Measurements from ENCODE around the gene CELA2A. TPM values are rescaled to one million over a fixed set of nuclear protein-coding genes. Genes with fewer than 3 reads are reported as not detected.

The CELA2A gene
- total and polyA plus RNA-seq, 10 of the 15 experiments (the other 5 are each of a cell fraction or from before 2014, with no cell fraction given), result 0.90 TPM; not detected in 9

GRCh38 chr1:15510611-15511405 is 54.3 kb downstream of the CELA2A start:
- FAIRE-seq, result no peak
- SMC1A ChIA-PET (ENCODE audit: uncharacterized antibody, unreplicated experiment), result no interaction called here
- ATAC-seq, result no peak
- WGBS (ENCODE audit: insufficient coverage, insufficient replicate concordance, low lambda C conversion rate, missing lambda C conversion rate), result 98% methylated on average over 8 of the region's 8 CpGs
- Histone ChIP-seq H3K9ac (ENCODE audit: control insufficient read depth, insufficient read depth, low read length) (no peak overlapping the region), H3K9me3 (replicated peaks; ENCODE audit: control insufficient read depth, insufficient read depth, low read length) (no peaks in the 10 kb centered on the region), H3K27me3 (replicated peaks in 1 of 2; ENCODE audit: control insufficient read depth in 2 of 2, insufficient read depth in 2 of 2, low read length in 1 of 2) (no peaks in the 10 kb centered on the region), H3K4me1 (ENCODE audit: control insufficient read depth, insufficient read depth, low read length) (peaks cover 9% of the 10 kb centered on the region), H3K4me2 (ENCODE audit: control insufficient read depth, insufficient read depth) (no peak overlapping the region), H3K79me2 (ENCODE audit: control insufficient read depth, insufficient read depth, low read length) (no peaks in the 10 kb centered on the region), H3K4me3 (no peak overlapping the region), H3K36me3 (ENCODE audit: control insufficient read depth in 2 of 2, insufficient read depth in 2 of 2, low read length in 1 of 2) (no peaks in the 10 kb centered on the region; a peak in 1 of 4 replicates), H2AFZ (ENCODE audit: control insufficient read depth, low read depth, low read length) (no peak overlapping the region), H3K27ac (ENCODE audit: control insufficient read depth, insufficient read depth) (no peak overlapping the region), H4K20me1 (ENCODE audit: control insufficient read depth, insufficient read depth) (no peaks in the 10 kb centered on the region)
- RAD21 ChIA-PET (ENCODE audit: unreplicated experiment), result no interaction called here
- no TSS peak for BruUV-seq (replicated peaks)
- in situ Hi-C loops (cut with MboI) (no loop called here), intact Hi-C loops (cut with micrococcal nuclease; ENCODE audit: unreplicated experiment) (no loop called here)
- no peak for DNase-seq (ENCODE audit: low read depth, low spot score)
- CTCF ChIA-PET, result no interaction called here
- TF ChIP-seq NR2C1 (IDR thresholded peaks at IDR 0.05), result no peak
- TF ChIP-seq BCL11A (IDR thresholded peaks at IDR 0.05; ENCODE audit: low read depth, low read length), result no peak
- no peak for TF ChIP-seq ZNF384 (IDR thresholded peaks at IDR 0.05; ENCODE audit: borderline replicate concordance, low read depth, low read length)
- TF ChIP-seq, protein P1, sequence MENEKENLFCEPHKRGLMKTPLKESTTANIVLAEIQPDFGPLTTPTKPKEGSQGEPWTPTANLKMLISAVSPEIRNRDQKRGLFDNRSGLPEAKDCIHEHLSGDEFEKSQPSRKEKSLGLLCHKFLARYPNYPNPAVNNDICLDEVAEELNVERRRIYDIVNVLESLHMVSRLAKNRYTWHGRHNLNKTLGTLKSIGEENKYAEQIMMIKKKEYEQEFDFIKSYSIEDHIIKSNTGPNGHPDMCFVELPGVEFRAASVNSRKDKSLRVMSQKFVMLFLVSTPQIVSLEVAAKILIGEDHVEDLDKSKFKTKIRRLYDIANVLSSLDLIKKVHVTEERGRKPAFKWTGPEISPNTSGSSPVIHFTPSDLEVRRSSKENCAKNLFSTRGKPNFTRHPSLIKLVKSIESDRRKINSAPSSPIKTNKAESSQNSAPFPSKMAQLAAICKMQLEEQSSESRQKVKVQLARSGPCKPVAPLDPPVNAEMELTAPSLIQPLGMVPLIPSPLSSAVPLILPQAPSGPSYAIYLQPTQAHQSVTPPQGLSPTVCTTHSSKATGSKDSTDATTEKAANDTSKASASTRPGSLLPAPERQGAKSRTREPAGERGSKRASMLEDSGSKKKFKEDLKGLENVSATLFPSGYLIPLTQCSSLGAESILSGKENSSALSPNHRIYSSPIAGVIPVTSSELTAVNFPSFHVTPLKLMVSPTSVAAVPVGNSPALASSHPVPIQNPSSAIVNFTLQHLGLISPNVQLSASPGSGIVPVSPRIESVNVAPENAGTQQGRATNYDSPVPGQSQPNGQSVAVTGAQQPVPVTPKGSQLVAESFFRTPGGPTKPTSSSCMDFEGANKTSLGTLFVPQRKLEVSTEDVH (IDR thresholded peaks at IDR 0.05; ENCODE audit: low read depth, partially characterized antibody), result no peak
- no peak for TF ChIP-seq CREB1 (IDR thresholded peaks at IDR 0.05; ENCODE audit: low read depth)
- TF ChIP-seq CEBPZ (IDR thresholded peaks at IDR 0.05; ENCODE audit: low read depth, low read length), result no peak
- TF ChIP-seq BMI1 (IDR thresholded peaks at IDR 0.05; ENCODE audit: borderline replicate concordance), result no peak
- no peak for TF ChIP-seq SMARCA5 (IDR thresholded peaks at IDR 0.05)
- no peak for TF ChIP-seq NFYB (IDR thresholded peaks at IDR 0.05; ENCODE audit: insufficient read depth, low read depth, low read length)
- TF ChIP-seq KLF5 (IDR thresholded peaks at IDR 0.05; ENCODE audit: partially characterized antibody), result no peak
- TF ChIP-seq KDM1A (IDR thresholded peaks at IDR 0.05; ENCODE audit: borderline replicate concordance), result no peak
- POLR2A ChIA-PET, result no interaction called here
